AG04450 (cell line): ENCODE data around the gene PCSK1N. TPM values are rescaled to one million over a fixed set of nuclear protein-coding genes. Genes with fewer than 3 reads are reported as not detected.

ENCODE experiments used
- CTCF ChIA-PET: fragments of 300-600, 350-600 bp; formaldehyde crosslinking; extraction: SDS; loops from one replicate; lab custom pipeline; 2022; ENCODE audit warnings: antibody characterized with exemption, inconsistent platforms; lab: Charles Lee
- POLR2A ChIA-PET: fragments of 350-600 bp; formaldehyde crosslinking; extraction: SDS; loops from one replicate; lab custom pipeline; 2021; ENCODE audit warnings: antibody characterized with exemption, inconsistent platforms; lab: Yijun Ruan, JAX
- DNase-seq: peaks from one replicate; pipeline ENCODE4 v3.0.0-alpha.2; 2011; ENCODE audit warnings: low read depth, low spot score
- H3K27ac ChIP-seq: one replicate; pipeline ENCODE4 v1.5.1; 2012; ENCODE audit warnings: low read depth, low read length, control low read depth
- H3K27me3 ChIP-seq: one replicate; pipeline ENCODE4 v1.6.0; 2012; ENCODE audit warnings: low read length; ENCODE audit not compliant: control insufficient read depth, insufficient read depth
- H3K4me3 ChIP-seq: 2 replicates; pipeline ENCODE4 v1.5.1; 2011; ENCODE audit warnings: mild to moderate bottlenecking, low read depth, low read length, control low read depth
- H3K9me3 ChIP-seq: 2 replicates; pipeline ENCODE4 v1.5.1; 2012; ENCODE audit warnings: low read length; ENCODE audit not compliant: control insufficient read depth, insufficient read depth
- CTCF ChIP-seq: IDR thresholded peaks from 2 replicates; pipeline ENCODE4 v1.5.1; 2011; ENCODE audit warnings: low read depth, low read length, control low read depth, inconsistent platforms
- polyA plus RNA-seq: library from polyadenylated mRNA; depleted of rRNA; stranded (reverse); fragments of >200 nt; gene quantifications from 2 replicates; pipeline ENCODE4 v1.2.3, GENCODE V29; 2011

PCSK1N gene
- polyA plus RNA-seq, 1 experiment, result not detected

- ChIA-PET CTCF (no interaction called here), POLR2A (no interaction called here)
- no peak for TF ChIP-seq CTCF
- no peak for DNase-seq
- H3K27ac ChIP-seq, result no peak overlapping the region
- H3K27me3 ChIP-seq, result peaks cover 6% of the 10 kb centered on the region
- no peaks in the 10 kb centered on the region for H3K9me3 ChIP-seq
- H3K4me3 ChIP-seq, result no peak overlapping the region
Measured at GRCh38 chrX:48792219-48792618, 43.2 kb downstream of the PCSK1N start.

GRCh38 chrX:48791063-48791820 is 44.2 kb downstream of the PCSK1N start:
- POLR2A ChIA-PET, result no interaction called here

DNA sequence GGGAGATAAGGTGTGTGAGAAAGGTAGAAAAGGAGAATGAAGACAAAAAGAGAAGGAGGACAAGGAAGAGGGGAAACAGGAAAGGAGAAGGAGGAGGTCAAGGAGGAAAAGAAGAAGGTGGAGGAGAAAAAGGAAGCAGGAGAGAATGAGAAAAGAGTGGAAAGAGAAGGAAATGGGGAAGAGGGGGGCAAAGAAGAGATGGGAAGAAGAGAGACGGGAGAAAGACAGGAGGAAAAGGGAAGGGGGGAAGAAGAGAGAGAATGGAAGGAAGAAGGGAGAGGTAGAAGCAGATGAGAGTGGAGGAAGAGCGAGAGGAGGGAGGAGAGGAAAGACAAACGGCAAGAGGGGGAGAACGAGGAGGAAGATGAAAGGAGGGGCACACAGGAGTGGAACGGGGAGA is 44.9 kb downstream of the PCSK1N start:
- Histone ChIP-seq H3K4me3 (no peak overlapping the region), H3K27ac (no peak overlapping the region), H3K27me3 (peaks cover 6% of the 10 kb centered on the region), H3K9me3 (no peaks in the 10 kb centered on the region)
- ChIA-PET POLR2A (no interaction called here), CTCF (no interaction called here)
- DNase-seq, result no peak
- no peak for TF ChIP-seq CTCF

More at GRCh38 chrX:48791063-48791820, 44.2 kb downstream of the PCSK1N start:
- DNase-seq, result no peak
- TF ChIP-seq CTCF, result no peak
- Histone ChIP-seq H3K9me3 (no peaks in the 10 kb centered on the region), H3K27ac (no peak overlapping the region), H3K27me3 (peaks cover 6% of the 10 kb centered on the region), H3K4me3 (no peak overlapping the region)
- CTCF ChIA-PET, result no interaction called here

DNA sequence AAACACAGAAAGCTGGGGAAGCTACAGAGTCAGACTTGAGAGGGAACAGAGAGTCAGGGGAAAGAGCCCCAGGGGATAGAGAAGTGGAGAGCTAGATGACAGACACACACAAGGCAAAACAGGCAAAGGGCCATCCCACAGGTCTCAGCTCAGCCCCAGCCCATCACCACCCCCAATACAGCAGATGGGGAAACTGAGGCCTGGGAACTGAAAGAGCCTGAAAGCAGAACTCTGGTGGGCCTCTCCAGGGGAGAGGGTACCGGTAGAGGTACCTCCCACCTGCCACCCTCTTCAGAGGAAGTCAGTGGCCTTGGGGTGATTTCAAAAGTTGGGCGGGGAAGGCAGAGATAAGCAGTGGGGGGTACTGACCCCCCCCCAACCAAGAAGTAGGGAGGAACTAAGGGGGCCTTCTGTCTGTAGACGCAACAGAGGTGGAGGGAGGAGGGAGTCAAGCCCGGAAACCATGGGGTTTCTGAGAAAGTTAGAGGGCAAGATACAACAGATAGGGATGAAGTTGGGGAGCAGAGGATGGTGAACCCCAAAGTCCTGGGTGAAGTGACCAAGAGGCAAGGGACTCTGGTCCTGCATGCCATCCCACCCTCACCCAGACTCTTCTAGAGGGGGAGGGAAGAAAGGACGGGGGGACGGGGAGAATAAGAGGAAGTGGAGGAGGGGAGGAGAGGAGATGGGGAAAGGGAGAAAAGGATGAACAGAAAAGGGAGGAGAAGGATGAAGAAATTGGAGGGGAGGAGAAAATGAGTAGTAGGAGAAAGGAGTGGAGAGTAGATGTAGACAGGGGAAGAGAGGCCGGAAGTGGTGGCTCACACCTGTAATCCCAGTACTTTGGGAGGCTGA is 45.8 kb downstream of the PCSK1N start:
- peaks cover 6% of the 10 kb centered on the region for H3K27me3 ChIP-seq
- no peak overlapping the region for H3K27ac ChIP-seq
- POLR2A ChIA-PET, result interaction anchor here (0.7 kb wide), 1 partner anchor 53 kb away, joined by 5 read pairs; no protein-coding TSS in a partner anchor
- CTCF ChIA-PET, result interaction anchor here (0.6 kb wide), 1 partner anchor 102 kb away, joined by 5 read pairs; no protein-coding TSS in a partner anchor
- no peak overlapping the region for H3K4me3 ChIP-seq
- no peak for DNase-seq
- no peak for TF ChIP-seq CTCF
- no peaks in the 10 kb centered on the region for H3K9me3 ChIP-seq
